NCI-H2107 treated with DMSO at 0.1 percent for 48 hours (cell line): Measurements from ENCODE around the gene SH3PXD2A.

ENCODE experiments used
- DNase-seq: peaks from one replicate; lab custom pipeline; 2025; ENCODE audit not compliant: unreplicated experiment; lab: John Stamatoyannopoulos, UW

SH3PXD2A gene

DNA sequence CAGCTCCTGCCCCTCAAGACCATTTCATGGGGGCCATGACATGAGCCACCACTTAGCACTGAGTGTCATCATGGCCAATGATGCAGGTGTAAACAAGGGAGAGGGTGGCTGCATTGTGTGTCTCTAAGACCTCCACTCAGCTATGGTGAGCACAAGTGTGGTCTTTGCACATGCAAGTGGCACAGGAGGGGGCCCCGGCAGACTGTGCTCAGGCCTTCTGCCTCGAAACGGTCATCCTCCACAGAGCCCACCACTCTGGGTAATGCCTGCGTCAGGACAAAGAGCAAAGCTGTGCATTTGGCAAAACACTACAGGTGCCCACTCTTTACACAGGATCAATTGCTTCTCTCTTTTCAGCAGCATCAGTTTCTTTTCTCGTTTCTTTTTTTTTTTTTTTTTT, 125.5 kb downstream of the SH3PXD2A start:
- no peak for DNase-seq

GRCh38 chr10:103727991-103728689, 127.2 kb downstream of the SH3PXD2A start:
- DNase-seq: no peak

GRCh38 chr10:103727546-103727963, 127.8 kb downstream of the SH3PXD2A start:
- no peak for DNase-seq

DNA sequence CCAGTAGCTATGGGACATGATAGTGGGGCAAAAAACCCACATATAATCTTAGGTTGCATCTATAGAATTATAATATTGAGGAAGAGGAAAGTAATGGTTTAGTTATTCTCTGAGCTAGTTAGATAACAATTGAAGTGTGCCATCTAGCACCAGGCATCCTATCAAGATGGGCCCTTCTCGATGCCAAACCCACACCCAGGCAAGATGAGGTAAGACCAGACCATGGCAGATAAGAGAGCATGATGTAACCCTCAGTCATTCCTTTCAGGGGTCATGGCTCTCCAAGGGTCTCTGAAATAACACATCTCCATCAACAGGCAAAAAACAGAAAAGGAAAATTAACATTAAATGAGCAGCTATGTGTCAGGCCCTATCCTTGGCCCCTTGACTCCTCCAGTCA, 128.7 kb downstream of the SH3PXD2A start:
- no peak for DNase-seq

- DNase-seq: no peak
Measured at GRCh38 chr10:103725242-103725641, 130.1 kb downstream of the SH3PXD2A start.

DNA sequence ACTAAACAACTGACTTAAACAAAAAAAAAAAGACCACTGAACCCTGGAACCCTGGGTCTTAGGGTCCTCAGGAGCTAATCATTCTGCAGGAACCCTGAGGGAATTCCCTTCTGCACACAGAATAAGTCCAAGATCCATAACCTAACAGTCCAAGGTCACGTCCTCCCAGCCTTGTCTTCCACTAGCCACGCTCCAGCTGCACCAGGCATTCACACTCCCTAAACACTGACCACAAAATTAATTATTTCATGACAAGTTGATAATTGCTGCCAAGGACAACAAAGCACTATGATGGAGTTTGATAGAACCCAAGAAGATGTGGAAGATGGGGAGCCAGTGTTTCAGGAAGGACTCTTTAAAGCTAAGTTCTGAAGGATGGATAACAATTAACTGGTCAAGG, 130.6 kb downstream of the SH3PXD2A start:
- DNase-seq: no peak

- DNase-seq: no peak
Measured at GRCh38 chr10:103724074-103724473, 131.3 kb downstream of the SH3PXD2A start.

- no peak for DNase-seq
Measured at GRCh38 chr10:103723557-103723956, 131.8 kb downstream of the SH3PXD2A start.

DNA sequence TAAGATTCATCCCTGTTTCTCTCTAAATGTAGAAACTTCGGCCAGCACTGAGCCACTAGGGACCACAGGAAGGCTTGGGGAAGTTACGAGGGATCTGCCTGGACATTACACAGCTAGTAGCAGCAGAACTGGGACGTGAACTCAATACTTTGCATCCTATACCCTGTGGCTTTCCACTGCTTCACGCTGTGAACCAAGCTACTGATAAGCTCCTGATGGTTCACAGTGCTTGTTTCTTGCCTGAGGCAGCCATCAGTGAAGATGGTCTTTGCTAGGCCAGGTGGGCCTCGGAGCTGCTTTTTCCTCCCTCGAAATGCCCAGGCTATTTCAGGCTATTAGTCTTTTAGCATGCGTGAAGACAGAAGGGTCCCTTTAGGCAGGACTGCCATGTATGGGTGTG, 132.7 kb downstream of the SH3PXD2A start:
- no peak for DNase-seq

GRCh38 chr10:103720964-103721335, 134.4 kb downstream of the SH3PXD2A start:
- no peak for DNase-seq

GRCh38 chr10:103720328-103720963, 134.9 kb downstream of the SH3PXD2A start:
- no peak for DNase-seq

DNA sequence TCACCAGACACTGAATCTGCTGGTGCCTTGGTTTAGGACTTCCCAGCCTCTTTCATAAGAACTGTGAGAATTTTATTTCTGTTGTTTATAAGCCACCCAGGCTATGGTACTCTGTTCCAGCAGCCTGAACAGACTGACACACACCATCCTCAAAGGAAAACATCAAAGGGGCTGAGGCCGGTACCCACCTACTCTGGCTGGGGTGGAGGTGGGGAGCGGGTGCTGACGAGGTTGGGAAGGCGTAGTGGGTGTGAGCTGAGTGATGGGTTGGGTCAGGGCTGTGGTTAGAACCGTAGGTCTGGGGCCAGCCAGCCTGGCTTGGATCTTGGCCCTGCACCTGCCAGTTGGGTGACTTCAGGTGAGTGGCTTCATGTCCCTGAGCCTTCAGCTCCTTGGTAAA, 136.3 kb downstream of the SH3PXD2A start:
- no peak for DNase-seq

DNA sequence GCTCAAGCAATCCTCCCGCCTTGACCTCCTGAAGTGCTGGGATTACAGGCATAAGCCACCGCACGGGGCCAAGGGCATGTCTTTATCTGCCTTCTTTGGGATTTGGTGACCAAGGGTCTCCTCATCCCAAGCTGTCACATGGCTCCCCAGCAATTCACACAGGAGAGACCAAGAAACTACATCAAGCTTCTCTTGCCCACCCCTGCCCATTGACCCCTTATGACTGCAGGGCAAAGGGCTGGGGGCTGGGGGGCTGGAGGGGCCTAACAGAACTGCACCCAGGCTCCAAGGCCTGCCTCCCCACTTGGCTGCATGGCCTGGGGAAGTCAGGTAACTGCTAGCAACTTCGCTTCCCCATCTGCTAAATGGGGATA, 137.1 kb downstream of the SH3PXD2A start:
- DNase-seq: no peak

DNA sequence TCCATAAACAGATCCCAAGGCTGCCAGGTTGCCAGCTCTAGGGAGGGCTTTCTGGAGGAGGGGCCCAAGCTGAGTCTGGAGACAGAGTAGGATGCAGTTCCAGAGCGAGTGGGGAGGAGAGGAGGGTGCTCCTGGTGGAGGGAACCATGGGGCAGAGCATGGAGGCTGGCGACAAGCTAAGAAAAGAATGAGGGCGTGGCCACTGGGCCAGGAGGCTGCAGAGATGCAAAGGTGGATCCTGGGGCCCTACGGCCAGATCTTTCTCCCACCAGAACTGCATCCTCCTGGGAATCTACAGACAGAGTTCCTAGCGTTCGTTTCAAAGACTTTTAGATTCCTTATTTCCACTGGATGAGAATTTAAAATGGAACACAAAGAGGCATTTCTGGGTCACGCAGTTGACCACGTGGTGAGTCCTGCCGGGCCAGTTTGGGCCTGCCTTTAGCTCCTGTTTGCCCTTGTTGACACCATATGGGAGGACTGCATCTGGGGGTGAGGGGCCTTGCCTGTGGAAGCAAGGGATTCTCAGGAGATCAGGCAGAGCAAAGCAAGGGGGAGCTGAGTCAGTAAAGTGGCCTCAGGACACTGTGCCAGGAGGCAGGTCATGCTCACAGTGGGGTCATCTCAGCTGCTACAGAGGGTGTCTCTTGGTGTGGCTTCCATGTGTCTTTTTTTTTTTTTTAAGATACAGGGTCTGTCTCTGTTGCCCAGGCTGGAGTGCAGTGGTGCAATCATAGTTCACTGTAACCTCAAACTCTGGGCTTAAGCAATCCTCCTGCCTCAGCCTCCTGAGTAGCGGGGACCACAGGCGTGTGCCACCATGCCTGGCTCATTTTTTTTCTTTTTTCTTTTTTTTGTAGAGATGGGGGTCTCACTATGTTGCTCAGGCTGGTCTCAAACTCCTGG, 137.8 kb downstream of the SH3PXD2A start:
- DNase-seq: no peak

DNA sequence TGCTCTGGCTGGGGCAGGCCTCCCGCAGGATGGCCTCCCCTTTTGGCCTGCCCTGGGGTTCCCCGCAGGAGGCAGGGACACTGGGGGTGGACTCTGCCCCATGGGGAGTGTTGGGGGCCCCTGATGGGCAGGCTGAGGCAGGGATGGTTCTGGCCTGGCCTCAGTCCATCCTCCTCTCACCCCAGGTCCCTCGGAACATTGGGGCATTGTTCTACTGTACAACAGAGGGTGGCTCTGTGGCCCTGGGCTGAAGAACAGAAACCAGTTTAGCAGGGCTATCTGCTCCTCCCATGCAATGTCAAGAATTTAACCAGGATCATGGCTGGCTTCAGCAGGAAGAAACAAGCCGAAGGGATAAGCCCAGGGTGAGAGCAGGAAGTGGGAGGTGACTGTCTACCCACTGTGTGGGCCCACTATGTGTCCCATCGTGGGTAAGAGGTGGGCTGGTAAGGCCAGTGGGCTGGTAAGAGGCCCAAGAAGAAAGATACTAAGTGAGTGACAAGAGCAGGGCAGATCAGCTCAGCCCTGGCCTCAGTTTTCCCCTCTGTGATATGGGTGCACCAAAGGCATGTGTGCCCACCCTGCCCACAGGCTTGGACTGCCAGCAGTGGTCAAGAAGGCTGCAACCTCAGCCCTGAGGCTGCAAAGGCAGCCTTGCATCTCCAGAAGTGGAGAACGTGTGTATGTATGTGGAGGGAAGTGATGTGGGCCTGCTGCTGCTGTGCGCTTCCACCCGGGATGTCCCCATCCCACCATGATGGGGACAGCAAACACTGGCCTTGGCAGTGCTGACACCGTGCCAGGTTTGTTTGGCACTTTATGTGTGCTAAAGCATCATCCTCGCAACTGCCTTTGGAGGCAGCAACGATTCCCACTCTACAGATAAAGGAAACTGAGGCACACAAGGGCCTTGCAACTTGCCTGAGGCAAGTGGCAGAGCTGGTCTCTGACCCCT, 138.9 kb downstream of the SH3PXD2A start:
- DNase-seq: no peak

DNA sequence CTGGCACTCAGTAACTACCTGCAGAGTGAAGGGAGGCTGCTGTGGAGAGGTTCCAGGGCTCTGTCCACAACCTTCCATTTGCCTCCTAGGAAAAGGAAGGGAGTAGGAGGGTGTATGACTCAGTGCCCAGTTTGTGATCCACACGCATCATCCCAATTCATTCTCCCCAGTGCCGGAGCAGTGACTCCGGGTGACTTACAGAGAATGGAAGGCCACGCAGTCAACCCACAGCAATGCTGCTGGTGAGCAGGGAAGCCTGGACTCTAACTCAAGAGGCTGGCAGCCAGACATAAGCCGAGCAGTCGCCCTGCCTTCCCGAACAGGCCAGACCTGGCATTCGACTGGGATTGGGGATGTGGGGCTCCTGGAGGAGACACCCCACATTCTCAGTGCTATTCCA, 139.9 kb downstream of the SH3PXD2A start:
- DNase-seq: no peak

DNA sequence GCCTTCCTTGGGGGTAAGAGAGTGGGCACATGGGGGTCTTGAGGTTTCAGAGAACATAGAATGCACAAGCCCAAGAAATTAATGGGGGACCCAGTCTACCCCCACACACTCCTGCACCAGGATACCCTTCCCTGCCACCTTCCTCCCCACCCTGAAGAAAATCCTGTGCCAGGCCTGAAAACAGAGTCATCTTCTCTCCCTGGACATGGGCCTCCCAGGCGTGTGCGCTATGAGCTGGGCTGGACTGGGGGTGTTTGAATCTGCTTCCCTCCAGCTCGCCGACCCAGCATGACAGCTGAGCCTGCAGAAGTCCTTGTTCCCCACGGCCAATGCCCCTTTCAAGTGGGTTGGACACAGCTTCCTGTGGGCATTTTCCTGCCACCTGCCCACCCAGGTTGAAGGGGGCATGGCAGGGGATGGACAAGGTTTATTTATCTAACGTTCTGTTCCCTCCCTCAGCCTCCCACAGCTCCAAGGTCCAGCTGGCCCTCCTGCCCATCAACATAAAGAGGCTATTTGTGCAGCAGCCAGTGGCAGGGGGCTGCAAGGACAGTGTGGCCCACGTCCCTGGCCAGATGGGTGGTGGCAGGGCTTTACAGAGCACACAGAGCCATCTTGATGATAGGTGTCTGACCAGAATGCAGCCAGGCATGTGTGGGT, 141.0 kb downstream of the SH3PXD2A start:
- DNase-seq: no peak

GRCh38 chr10:103713676-103714075, 141.7 kb downstream of the SH3PXD2A start:
- no peak for DNase-seq

GRCh38 chr10:103712898-103713498, 142.4 kb downstream of the SH3PXD2A start:
- DNase-seq: peak; percentile 39

- no peak for DNase-seq
Measured at GRCh38 chr10:103712146-103712545, 143.2 kb downstream of the SH3PXD2A start.
